Middle frontal gyrus (tissue), 1 donor: ENCODE measurements around the gene STRA6.
A peak's percentile ranks its signal among the peaks of the same experiment; 100 is the strongest.
"Not testable (repeated sequence)": the region's sequence is repeated elsewhere in the genome, so short reads cannot be mapped to it uniquely, and the experiment has no call there.

Source experiments
- DNase-seq: peaks from one replicate; pipeline ENCODE4 v3.0.0-alpha.2; 2015; ENCODE audit warnings: low spot score; ENCODE audit errors: extremely low spot score

Gene STRA6

DNA sequence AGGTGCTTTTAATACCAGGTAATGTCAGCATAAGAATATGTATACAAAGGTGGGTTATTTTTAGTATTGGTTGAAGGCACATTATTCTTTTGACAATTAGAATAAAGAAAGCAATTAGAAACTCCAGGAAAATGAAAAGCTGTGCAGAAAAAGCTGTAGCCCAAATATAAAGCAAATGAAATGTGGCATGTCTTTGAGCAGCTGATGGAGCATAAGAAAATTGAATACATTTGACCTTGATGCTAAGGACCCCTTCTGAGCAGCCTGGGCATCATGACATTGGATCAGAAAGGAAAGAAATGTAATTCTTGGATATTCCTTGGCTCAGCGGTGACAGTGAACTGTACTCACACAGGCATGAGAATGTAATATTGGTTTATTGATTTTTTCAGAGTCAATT, 37.1 kb downstream of the STRA6 start:
- no peak for DNase-seq

DNA sequence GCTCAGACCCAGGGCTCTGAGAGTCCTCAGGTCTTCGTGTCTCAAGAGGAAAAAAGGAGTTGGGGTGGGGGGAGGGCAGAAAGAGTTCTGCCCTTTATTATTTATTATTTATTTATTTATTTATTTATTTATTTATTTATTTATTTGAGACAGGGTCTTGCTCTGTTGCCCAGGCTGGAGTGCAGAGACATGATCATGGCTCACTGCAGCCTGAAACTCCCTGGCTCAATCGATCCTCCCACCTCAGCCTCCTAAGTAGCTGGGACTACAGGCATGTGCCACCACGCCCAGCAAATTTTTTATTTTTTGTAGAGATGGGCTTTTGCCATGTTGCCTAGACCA, 40.4 kb downstream of the STRA6 start:
- not testable (repeated sequence) for DNase-seq

DNA sequence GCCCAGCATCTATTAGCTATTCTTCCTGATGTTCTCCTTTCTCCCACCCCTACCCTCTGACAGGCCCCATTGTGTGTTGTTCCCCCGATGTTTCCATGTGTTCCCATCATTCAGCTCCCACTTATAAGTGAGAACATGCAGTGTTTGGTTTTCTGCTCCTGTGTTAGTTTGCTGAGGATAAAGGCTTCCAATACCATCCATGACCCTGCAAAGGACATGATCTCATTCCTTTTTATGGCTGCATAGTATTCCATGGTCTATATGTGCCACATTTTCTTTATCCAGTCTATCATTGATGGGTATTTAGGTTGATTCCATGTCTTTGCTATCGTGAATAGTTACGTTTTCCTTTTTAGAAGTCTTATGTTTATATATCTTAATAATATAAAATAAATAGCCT, 42.2 kb downstream of the STRA6 start:
- not testable (repeated sequence) for DNase-seq

DNA sequence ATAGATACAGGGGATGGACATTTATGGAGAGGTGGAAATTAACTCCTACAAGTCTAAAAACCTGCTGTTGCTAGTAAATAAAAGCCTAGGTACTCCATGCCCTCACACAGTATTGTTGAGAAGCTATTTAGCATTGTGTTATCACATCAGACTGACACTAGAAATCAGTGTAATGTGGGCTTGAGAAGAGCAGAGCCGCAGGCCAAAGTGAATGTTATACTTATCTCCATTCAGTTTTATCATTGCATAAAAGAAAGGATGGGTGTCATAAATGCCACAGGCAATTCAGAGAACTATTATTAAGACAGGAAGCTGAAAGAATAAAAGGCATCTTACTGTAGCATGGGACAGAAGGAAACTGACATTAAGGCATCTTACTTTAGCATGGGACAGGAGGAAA, 42.8 kb downstream of the STRA6 start:
- no peak for DNase-seq

DNA sequence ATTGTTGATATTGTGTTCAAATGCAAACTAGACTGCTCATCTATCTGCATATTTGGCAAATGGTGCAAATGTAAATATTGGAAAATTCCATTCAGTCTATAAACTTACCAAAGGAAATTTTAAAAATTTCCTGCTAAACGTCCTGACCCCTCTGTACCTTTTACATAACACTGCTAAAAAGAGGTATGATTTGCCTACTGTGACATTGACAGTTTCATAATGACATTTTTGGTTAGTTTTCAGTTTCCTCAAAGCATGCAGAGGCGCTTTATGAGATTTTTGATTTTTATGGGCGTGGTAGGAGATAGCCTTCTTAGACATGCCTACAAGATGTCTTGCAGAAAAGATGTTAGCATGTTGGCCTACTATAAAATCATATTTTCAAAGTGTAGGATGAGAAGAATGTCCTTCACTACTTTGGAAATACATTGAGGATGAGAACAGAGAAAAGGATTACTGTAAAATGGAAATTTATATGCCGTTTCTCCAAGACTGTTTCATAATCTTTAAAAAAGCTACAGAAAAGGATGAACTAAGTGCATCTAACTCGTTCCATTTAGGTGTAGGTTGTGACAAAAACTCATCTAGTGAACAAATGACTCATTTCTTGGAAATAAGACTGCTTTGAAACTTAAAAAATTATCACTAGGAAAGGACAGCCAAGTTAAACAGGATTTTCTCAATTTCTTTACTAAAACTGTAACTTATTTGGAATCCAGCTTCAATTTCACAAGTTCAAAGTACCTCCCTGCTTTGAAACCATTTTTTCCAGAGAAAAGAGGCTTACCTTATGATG, 43.5 kb downstream of the STRA6 start:
- no peak for DNase-seq

DNA sequence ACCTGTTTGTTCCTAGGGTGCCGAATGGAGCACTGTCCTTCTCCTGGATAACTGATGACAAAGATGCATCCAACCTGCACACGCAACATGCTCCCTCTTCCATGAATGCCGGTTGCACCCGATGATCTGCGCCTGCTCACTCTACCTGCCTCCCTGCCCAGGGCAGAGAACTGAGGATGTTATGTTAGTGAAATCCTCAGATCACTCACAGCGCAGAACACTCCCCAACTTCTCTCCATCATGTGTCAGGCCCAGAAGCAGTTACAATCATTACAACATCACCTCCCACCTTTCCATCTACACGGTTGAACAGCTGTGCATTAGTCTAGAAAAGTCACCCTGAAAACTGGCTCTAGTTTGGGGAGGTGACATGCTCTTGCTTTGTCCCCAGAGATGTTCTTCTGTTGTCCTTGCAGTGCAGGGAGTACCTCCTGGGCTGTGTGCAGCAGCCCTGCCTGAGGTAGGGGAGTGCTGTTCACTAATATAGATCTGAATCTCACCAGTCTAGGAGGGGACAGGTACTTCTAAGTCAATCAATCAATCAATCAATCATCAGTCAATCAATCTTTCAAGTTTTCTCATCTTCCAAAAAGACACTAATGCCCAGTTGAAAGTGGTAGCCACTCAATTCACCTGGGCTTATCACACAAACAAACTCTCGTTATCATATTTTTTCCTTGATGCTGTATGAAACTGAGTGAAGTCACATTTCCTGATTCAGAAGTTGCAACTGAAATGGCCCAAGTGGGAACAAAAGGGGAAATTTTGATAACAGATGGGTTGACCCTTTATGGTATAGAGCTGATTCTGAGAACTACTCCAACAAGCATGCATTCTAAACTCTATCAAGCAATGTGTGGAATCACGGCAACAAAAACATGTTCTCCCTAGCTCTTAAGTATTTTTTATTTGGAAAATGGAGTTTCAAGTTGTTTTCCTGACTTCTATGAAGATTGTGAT, 44.4 kb downstream of the STRA6 start:
- DNase-seq, result no peak

DNA sequence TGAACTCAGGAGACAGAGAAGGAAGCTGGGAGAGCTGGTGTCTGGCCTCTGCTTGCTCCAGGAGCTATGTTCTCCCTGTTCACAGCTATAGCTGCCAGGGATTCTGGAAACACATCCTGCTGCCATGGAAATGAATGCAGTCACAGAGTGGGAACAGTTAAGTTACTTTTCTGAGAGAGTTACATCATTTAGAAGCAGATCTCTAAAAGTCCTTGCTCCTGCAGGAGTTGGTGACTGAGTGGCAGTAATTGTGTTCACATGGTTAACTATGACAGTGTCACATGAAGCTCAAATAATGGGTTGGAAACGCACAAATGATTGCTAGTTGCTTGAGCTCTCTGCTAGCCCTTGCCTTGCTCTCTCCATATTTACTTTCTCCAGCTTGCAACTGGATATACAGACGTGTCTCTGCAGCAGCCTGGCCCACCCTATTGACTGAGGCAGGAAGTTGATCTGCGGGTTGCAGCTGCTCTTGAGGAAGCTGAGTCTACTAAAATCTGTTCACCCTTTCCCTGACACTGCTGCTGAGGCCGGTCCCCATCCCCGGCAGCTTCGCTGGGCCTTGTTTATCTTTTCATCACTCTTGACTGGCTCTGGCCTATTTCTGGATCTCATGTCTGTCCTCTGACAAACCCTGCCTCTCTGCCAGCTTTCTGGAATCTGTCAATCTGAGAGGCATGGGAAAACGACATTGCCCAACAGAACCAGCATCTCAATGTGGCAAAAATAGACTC, 45.7 kb downstream of the STRA6 start:
- DNase-seq, result peak; percentile 39

DNA sequence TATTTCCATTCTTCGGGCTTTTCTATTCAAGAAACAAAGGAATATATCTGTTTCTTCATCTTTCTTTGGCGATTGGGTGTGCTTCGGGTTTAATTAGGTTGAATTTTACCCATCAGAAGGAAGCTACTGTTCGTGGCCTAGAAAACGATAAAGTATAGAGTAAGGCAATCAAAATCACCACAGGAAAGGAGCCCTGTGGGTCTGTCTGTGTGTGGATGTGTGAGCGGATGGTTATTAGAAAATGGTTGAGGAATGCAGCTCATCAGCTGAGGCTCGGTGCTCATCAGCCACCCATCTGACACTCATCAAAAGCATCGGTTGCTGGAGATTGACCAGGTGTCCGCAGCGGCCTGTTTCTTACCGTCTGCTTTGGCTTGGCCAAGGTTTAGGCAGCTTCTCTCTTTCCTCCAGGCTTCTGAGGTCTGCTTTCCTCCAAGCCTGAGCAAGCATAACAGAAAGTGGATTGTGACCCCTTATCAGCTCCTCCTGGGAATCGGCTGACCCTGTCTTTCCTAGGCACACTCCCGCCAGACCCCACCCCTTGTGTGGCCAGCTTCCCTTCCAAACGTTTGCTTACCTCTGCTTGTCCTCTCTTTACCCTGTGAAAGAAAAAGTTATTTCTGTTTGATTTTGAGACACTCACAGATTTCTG, 46.7 kb downstream of the STRA6 start:
- no peak for DNase-seq

GRCh38 chr15:74147051-74147450, 55.5 kb downstream of the STRA6 start:
- DNase-seq, result no peak

DNA sequence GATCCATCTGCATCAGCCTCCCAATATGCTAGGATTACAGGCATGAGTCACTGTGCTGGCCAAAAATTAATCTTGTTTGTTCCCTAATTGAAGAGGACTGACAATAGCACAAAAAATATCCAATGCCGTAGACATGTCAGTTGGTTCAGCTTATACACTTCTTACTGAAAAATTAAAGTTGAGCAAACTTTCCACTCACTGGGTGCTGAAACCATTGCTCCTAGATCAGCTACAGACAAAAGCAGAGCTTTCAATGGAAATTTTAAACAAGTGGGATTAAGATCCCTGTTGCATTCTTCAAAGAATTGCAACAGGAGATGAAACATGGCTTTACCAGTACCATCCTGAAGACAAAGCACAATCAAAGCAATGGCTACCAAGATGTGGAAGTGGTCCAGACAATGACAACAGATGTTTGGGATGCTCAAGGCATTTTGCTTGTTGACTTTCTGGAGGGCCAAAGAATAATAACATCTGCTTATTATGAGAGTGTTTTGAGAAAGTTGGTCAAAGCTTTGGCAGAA, 56.2 kb downstream of the STRA6 start:
- no peak for DNase-seq

- DNase-seq, result no peak
Observed at GRCh38 chr15:74144153-74144775, 58.3 kb downstream of the STRA6 start.

DNA sequence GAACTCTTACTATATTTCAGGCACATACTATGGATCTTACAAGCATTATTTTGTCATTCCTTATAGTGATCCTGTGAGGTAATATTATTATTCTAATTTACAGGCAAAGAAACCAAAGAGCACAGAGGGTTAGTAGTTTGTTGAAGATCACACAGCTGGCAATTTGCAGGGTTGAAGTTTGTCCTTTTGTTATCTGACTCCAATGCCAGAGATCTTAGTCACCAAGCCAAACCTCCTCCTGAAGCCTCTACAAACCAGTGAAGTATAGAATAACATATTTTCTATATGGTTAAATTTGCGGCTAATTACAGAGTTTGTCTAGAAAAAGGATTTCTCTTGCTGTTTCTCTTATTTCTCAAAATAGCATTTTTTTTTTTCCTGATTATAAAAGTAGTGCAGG, 61.0 kb downstream of the STRA6 start:
- DNase-seq, result no peak

GRCh38 chr15:74138642-74139041, 63.9 kb downstream of the STRA6 start:
- no peak for DNase-seq

DNA sequence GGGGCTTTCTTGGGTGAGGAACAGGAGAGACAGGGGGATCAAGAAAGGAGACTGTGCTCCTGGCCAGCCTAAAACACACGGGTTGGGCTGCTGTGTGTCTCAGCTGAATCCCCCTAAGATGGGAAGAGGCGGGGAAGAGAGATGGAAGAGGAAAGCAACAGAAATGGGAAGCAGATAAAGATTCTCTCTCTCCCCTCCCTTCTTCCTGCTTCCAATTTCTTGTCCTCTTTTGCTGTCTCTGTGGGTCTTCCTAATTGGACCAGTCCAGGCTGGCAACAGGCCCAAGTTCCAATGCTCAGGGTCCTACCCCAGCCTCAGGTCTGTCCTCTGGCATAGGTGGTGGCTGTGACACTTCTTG, 65.1 kb downstream of the STRA6 start:
- no peak for DNase-seq

DNA sequence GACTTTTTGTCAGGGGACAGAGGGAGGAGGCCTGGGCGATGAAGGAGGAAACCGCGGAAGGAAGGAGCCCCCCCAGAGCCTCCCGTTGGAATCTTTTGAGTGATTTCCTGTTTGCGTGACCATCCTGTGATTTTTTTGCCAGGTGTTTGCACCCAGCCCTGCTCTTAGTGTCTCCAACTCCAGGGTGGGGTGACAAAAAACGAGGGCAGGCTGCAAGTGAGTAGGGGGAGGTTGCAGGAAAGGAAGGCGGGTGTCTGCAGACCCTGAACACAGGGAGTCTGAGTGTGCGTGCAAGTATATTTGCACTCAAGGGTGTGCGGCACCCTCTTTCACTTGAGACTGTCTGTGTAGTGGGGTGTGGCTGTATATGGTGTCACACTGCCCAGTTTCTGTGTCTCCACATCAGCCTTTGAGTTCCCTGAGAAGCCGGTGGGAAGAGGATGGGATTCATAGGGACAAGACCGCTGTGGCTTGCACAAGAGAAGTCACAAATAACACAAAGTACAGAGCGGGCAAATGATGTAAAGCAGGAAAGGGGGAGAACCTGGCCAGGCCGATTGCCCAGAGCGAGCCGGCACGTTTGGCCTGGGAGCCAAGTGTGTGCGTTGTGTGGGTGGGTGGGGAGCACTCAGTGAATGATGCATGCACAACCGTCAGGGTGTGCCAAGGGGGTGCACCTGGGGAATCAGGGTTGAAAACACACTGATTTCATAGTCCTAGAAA, 65.6 kb downstream of the STRA6 start:
- no peak for DNase-seq

DNA sequence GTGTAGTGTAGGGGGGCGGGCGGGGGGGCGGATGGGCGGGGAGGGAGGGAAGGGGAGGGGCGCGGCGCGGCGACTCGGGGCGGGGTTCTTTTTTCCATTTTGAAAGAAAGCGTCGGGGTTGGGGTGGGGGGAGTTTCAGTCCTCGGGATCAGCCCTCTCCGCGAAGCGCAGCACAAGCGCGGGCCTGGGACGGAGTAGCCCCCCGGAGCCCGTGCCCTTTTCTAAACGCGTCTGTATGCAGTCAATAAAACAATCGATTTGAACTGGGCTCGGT, 66.1 kb downstream of the STRA6 start:
- no peak for DNase-seq

DNA sequence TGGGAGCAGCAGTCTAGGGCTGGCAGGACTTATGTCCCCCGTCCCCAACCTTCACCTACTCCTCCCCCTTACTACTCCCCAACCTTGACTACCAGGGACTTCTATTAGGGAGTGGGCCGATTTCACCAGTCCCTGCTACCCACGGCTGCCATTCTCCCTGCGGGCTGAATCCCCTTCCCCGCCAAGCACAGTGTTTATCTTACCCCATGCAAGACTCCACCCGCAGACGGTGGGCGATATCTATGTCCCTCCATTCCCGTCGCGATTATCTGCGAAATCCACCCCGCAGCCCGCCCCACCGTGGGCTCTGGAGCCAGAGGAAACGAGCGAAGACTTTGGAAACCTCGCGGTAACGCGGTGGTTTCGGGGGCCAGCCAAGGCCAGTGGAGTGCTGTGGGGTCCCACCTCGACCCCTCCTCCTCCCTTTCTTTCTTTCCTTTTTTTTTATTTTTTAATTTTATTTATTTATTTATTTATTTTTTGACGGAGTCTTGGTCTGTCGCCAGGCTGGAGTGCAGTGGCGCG, 67.5 kb downstream of the STRA6 start:
- no peak for DNase-seq

- no peak for DNase-seq
Observed at GRCh38 chr15:74134387-74135027, 68.1 kb downstream of the STRA6 start.

DNA sequence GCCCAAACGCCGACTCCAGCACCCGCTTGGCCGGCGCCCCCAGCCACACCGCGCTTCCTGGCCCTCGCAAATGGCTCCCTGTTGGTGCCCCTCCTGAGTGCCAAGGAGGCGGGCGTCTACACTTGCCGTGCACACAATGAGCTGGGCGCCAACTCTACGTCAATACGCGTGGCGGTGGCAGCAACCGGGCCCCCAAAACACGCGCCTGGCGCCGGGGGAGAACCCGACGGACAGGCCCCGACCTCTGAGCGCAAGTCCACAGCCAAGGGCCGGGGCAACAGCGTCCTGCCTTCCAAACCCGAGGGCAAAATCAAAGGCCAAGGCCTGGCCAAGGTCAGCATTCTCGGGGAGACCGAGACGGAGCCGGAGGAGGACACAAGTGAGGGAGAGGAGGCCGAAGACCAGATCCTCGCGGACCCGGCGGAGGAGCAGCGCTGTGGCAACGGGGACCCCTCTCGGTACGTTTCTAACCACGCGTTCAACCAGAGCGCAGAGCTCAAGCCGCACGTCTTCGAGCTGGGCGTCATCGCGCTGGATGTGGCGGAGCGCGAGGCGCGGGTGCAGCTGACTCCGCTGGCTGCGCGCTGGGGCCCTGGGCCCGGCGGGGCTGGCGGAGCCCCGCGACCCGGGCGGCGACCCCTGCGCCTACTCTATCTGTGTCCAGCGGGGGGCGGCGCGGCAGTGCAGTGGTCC, 68.7 kb downstream of the STRA6 start:
- DNase-seq, result no peak
